GM19455 (cell line): ENCODE results near the gene FXN.

Source experiments
- ATAC-seq: cut with Tn5 transposase; IDR thresholded peaks from one replicate; pipeline ENCODE4 v1.9.1; 2021; ENCODE audit not compliant: unreplicated experiment

Gene FXN

GRCh38 chr9:69137311-69137710 lies 101.8 kb downstream of the FXN start:
- no peak for ATAC-seq

GRCh38 chr9:69139596-69139995 lies 104.0 kb downstream of the FXN start:
- ATAC-seq = no peak

GRCh38 chr9:69140123-69140735 lies 104.7 kb downstream of the FXN start:
- no peak for ATAC-seq

GRCh38 chr9:69141851-69142250 lies 106.3 kb downstream of the FXN start:
- no peak for ATAC-seq

- no peak for ATAC-seq
Measured at GRCh38 chr9:69143291-69143690, 107.7 kb downstream of the FXN start.

GRCh38 chr9:69145144-69145715 lies 109.7 kb downstream of the FXN start:
- ATAC-seq = no peak

- ATAC-seq = no peak
Measured at GRCh38 chr9:69147041-69147834, 111.7 kb downstream of the FXN start.

GRCh38 chr9:69149321-69149807 lies 113.8 kb downstream of the FXN start:
- ATAC-seq = no peak
